PC-3 (cell line): ENCODE measurements around the gene LRRC75B. TPM values are rescaled to one million over a fixed set of nuclear protein-coding genes. Genes with fewer than 3 reads are reported as not detected.
"Not testable (repeated sequence)": the region's sequence is repeated elsewhere in the genome, so short reads cannot be mapped to it uniquely, and the experiment has no call there.

Experiments used
- ATAC-seq: fragments of 200-7000 bp; cut with Tn5 transposase; 2 replicates; pipeline ENCODE4 v1.9.1; 2020; ENCODE audit warnings: mild to moderate bottlenecking, moderate library complexity
- BruUV-seq: library from RNA; stranded (reverse); fragments of 400-500 nt; replicated peaks from 2 replicates; lab custom pipeline; 2021; lab: Mats Ljungman, UMichigan
- CTCF ChIA-PET: fragments of 300-600 bp; sonication (Branson Sonifier 250); formaldehyde crosslinking; loops from one replicate; lab custom pipeline; 2022; ENCODE audit warnings: antibody characterized with exemption; lab: Charles Lee
- POLR2A ChIA-PET: fragments of 300-600 bp; sonication (Branson Sonifier 250); formaldehyde crosslinking; loops from one replicate; lab custom pipeline; 2022; ENCODE audit warnings: antibody characterized with exemption; ENCODE audit not compliant: unreplicated experiment; lab: Charles Lee
- DNase-seq: peaks from one replicate; pipeline ENCODE4 v3.0.0-alpha.2; 2015
- H2AFZ ChIP-seq: fragments of 300-600 bp; sonication (generic); 2 replicates; pipeline ENCODE4 v1.6.0; 2016; ENCODE audit warnings: antibody characterized with exemption, low read length
- H3F3A ChIP-seq: fragments of 300-600 bp; sonication (generic); one replicate; pipeline ENCODE4 v1.6.0; 2017; ENCODE audit warnings: antibody characterized with exemption, low read length, control low read depth, mild to moderate bottlenecking; ENCODE audit not compliant: unreplicated experiment
- H3K27ac ChIP-seq: fragments of 300-600 bp; sonication (generic); 2 replicates; pipeline ENCODE4 v1.5.1; 2016; ENCODE audit warnings: mild to moderate bottlenecking, low read length
- H3K27me3 ChIP-seq: fragments of 300-600 bp; sonication (generic); 2 replicates; pipeline ENCODE4 v1.6.1; 2016; ENCODE audit warnings: low read length, mixed read lengths
- H3K36me3 ChIP-seq: fragments of 300-600 bp; sonication (generic); 2 replicates; pipeline ENCODE4 v1.6.1; 2016; ENCODE audit warnings: low read depth, mixed run types, low read length, mixed read lengths
- H3K4me1 ChIP-seq: fragments of 300-600 bp; sonication (generic); 2 replicates; pipeline ENCODE4 v1.5.1; 2016; ENCODE audit warnings: low read length; ENCODE audit not compliant: insufficient read depth
- H3K4me2 ChIP-seq: fragments of 300-600 bp; sonication (generic); 2 replicates; pipeline ENCODE4 v1.6.0; 2016; ENCODE audit warnings: low read length
- H3K4me3 ChIP-seq: fragments of 300-600 bp; sonication (generic); 2 replicates; pipeline ENCODE4 v1.5.1; 2016; ENCODE audit warnings: mild to moderate bottlenecking, low read length, mixed read lengths
- H3K79me2 ChIP-seq: fragments of 300-600 bp; sonication (generic); 2 replicates; pipeline ENCODE4 v1.6.1; 2017; ENCODE audit warnings: low read length, mixed read lengths
- H3K9ac ChIP-seq: fragments of 300-600 bp; sonication (generic); 2 replicates; pipeline ENCODE4 v1.6.0; 2016; ENCODE audit warnings: mild to moderate bottlenecking, low read length
- H3K9me2 ChIP-seq: fragments of 300-600 bp; sonication (generic); replicated peaks from 2 replicates; pipeline ENCODE4 v1.6.1; 2016; ENCODE audit warnings: mixed run types, low read length, mixed read lengths
- H3K9me3 ChIP-seq: fragments of 300-600 bp; sonication (generic); 2 replicates; pipeline ENCODE4 v1.6.1; 2016; ENCODE audit warnings: low read length, mixed read lengths
- H4K20me1 ChIP-seq: fragments of 300-600 bp; sonication (generic); 2 replicates; pipeline ENCODE4 v1.6.1; 2016; ENCODE audit warnings: low read length, mixed read lengths
- EZH2 ChIP-seq: fragments of 300-600 bp; sonication (generic); IDR thresholded peaks from one replicate; pipeline ENCODE4 v1.6.1; 2017; ENCODE audit warnings: antibody characterized with exemption, mild to moderate bottlenecking, low read length; ENCODE audit not compliant: unreplicated experiment
- EZH2phosphoT487 ChIP-seq: fragments of 300-600 bp; sonication (generic); IDR thresholded peaks from 2 replicates; pipeline ENCODE4 v1.6.1; 2018; ENCODE audit warnings: mild to moderate bottlenecking, antibody characterized with exemption, low read length, borderline replicate concordance
- intact Hi-C: fragments of 100-400 bp; cut with micrococcal nuclease; formaldehyde crosslinking; loops from 2 replicates; pipeline ENCODE4 v1.9.0; 2023
- total RNA-seq: library from RNA; depleted of rRNA; stranded (reverse); fragments of >200 nt; gene quantifications from 2 replicates; pipeline ENCODE4 v1.2.3, GENCODE V29; 2014
- TF ChIP-seq, protein P1 (sequence below): fragments of 300-600 bp; sonication (generic); conservative IDR thresholded peaks from 2 replicates; pipeline ENCODE4 v1.5.1; 2017; ENCODE audit warnings: antibody characterized with exemption, low read depth, mild to moderate bottlenecking, low read length

The LRRC75B gene
- total RNA-seq, 1 experiment from 2014 or later, result 4.5 TPM

DNA sequence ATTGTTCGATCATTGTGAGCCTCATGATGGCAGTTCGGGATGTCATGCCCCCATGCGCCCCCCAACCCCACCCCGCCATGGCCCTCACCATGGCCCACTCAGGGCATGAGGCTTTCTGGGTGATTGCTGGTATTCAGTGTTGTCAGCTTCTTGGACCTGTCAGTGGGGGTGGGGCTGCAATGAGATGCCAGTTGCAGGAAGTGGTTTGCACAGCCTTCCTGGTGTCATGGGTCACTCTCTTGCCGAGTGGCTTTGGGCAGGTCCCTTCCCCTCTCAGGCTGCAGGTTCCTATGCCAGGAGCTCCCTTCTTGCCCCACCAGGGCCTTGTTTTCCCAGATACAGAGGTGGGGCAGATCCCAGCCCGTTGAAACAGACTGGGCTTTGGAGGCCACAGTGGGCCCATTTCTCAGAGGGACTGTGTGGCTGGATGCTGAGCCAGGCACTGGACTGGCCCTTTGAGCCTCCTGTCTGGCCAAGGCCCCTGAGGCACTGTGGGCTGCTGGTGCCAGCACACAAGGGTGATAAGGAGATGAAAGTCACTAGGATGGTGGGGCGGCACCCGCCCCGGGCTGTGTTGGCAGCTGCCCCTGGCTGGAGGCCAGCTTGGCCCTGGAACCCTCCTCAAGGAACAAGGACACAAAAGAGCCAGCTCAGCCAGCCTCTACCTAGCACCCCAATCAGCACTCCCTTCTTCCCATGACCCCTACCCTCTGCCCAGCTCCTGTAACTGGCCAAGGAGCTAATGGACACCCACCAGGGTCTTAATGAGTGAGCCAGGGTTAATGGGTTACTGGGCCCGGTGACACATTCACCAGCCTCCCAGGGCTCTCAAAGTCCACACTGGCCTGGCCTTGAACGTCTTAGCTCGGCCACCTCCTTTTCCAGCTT, 8.6 kb upstream of the LRRC75B start:
- no peaks in the 10 kb centered on the region for H3K9me3 ChIP-seq
- H3K9me2 ChIP-seq, result no peaks in the 10 kb centered on the region
- CTCF ChIA-PET, result no interaction called here
- TF ChIP-seq, protein P1, sequence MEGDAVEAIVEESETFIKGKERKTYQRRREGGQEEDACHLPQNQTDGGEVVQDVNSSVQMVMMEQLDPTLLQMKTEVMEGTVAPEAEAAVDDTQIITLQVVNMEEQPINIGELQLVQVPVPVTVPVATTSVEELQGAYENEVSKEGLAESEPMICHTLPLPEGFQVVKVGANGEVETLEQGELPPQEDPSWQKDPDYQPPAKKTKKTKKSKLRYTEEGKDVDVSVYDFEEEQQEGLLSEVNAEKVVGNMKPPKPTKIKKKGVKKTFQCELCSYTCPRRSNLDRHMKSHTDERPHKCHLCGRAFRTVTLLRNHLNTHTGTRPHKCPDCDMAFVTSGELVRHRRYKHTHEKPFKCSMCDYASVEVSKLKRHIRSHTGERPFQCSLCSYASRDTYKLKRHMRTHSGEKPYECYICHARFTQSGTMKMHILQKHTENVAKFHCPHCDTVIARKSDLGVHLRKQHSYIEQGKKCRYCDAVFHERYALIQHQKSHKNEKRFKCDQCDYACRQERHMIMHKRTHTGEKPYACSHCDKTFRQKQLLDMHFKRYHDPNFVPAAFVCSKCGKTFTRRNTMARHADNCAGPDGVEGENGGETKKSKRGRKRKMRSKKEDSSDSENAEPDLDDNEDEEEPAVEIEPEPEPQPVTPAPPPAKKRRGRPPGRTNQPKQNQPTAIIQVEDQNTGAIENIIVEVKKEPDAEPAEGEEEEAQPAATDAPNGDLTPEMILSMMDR, result no peak
- no peak for TF ChIP-seq EZH2
- TF ChIP-seq EZH2phosphoT487, result no peak
- no peak overlapping the region for H3K9ac ChIP-seq
- intact Hi-C loops, result no loop called here
- POLR2A ChIA-PET, result no interaction called here
- ATAC-seq (no peak), DNase-seq (no peak)
- H3K27me3 ChIP-seq, result no peaks in the 10 kb centered on the region
- H4K20me1 ChIP-seq, result no peaks in the 10 kb centered on the region
- no peaks in the 10 kb centered on the region for H3K4me1 ChIP-seq
- no peak overlapping the region for H2AFZ ChIP-seq
- H3F3A ChIP-seq, result no peaks in the 10 kb centered on the region
- H3K4me2 ChIP-seq, result no peak overlapping the region
- no peak overlapping the region for H3K4me3 ChIP-seq
- H3K79me2 ChIP-seq, result no peaks in the 10 kb centered on the region
- no peak overlapping the region for H3K27ac ChIP-seq
- BruUV-seq, result no TSS peak
- no peaks in the 10 kb centered on the region for H3K36me3 ChIP-seq

DNA sequence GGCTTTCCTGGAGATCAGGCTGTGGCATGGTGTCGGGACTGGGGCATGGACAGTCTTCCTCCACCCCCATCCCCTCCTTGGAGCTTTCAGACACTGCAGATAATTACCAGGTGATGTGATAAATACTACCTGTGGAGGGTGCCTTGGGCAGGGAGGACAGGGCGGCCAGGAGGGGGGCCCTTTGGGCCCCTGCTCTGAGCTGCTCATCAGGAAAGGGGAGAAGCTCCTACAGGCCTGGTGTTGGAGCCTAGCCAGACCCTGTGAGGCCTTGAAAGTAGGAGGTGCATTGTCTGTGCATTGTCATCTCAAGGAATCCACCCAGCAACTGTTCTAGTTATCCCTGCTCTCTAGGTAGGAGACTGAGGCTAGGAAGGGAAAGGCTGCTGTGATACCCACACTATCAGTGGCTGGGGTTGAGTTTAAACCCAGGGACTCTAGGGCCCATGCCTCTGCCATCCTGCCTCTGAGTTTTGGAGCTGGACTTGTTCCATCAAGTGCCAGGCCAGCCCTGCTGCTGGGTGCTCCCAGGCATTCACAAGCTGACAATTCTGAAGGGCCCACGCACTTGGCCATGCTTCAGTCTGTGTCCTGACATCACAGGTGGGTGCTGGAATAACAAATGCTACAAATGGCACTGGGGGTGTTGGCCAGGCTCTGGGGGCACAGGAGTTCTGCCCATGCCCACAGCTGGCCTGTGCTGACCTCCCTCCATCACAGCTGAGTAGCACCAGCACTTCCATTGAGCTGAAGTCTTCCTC, 7.3 kb upstream of the LRRC75B start:
- BruUV-seq, H3K27me3 ChIP-seq, ATAC-seq, H3K4me1 ChIP-seq, DNase-seq, H3K27ac ChIP-seq, H3K79me2 ChIP-seq, H2AFZ ChIP-seq, POLR2A ChIA-PET, H4K20me1 ChIP-seq, CTCF ChIA-PET, H3K4me3 ChIP-seq, H3K9me3 ChIP-seq, H3K36me3 ChIP-seq, H3F3A ChIP-seq, H3K9ac ChIP-seq, intact Hi-C loops, H3K4me2 ChIP-seq, H3K9me2 ChIP-seq: not testable (repeated sequence)

DNA sequence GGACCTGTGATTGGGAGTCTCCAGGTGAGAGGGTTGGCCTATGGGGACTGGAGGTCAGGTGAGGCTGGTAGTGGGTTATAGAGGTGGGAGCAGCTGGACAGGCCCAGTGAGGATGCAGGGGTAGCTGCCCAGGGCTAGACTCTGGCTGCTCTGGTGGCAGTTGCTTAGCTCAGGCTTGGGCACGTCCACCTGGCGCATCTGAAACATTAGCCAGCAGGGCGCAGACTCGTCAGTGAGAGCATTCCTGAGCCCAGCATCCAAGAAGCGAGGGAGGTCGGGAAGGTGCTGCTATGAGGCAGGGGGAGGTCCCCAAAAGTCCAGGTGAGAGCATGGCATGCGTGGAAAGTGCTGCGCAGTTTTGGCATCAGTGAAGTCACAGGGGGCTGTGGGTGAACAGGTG, 6.6 kb upstream of the LRRC75B start:
- CTCF ChIA-PET, result no interaction called here
- H3K9ac ChIP-seq, result no peak overlapping the region
- no peak for DNase-seq
- H3K4me3 ChIP-seq, result no peak overlapping the region
- no peak overlapping the region for H2AFZ ChIP-seq
- POLR2A ChIA-PET, result no interaction called here
- H3K79me2 ChIP-seq, result no peaks in the 10 kb centered on the region
- no peaks in the 10 kb centered on the region for H3K4me1 ChIP-seq
- H3K9me2 ChIP-seq, result no peaks in the 10 kb centered on the region
- intact Hi-C loops, result no loop called here
- no peak overlapping the region for H3K4me2 ChIP-seq
- H3K36me3 ChIP-seq, result no peaks in the 10 kb centered on the region
- H3F3A ChIP-seq, result no peaks in the 10 kb centered on the region
- H3K27me3 ChIP-seq, result no peaks in the 10 kb centered on the region
- no peak for ATAC-seq
- TF ChIP-seq EZH2, result no peak
- H3K27ac ChIP-seq, result no peak overlapping the region
- no TSS peak for BruUV-seq
- H3K9me3 ChIP-seq, result no peaks in the 10 kb centered on the region
- no peaks in the 10 kb centered on the region for H4K20me1 ChIP-seq

DNA sequence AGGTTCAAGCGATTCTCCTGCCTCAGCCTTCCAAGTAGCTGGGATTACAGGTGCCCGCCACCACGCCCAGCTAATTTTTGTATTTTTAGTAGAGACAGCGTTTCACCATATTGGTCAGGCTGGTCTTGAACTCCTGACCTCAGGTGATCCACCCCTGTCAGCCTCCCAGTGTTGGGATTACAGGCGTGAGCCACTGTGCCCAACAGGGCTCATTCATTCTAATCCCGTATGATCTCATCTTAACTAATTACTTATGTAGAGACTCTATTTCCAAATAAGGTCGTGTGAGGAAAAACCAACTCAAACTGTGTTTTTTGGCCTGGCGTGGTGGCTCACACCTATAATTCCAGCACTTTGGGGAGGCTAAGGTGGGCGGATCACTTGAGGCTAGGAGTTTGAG, 4.2 kb upstream of the LRRC75B start:
- H3K9ac ChIP-seq, H3K9me2 ChIP-seq, H3K36me3 ChIP-seq, H3F3A ChIP-seq, intact Hi-C loops, H3K27me3 ChIP-seq, BruUV-seq, H3K27ac ChIP-seq, H3K4me1 ChIP-seq, H4K20me1 ChIP-seq, CTCF ChIA-PET, H2AFZ ChIP-seq, H3K79me2 ChIP-seq, H3K4me3 ChIP-seq, DNase-seq, ATAC-seq, H3K9me3 ChIP-seq, POLR2A ChIA-PET, H3K4me2 ChIP-seq: not testable (repeated sequence)
